Measurements from ENCODE around the gene LASP1NB.

LASP1NB gene

GRCh38 chr17:38925263-38925995 lies at the start of gene LASP1NB:
Gene LASP1NB (plus strand): TSS chr17:38925614.
- H3K27ac Mint-ChIP-seq: peak within 1 kb of the TSS; percentile 23
- no peak for ATAC-seq

GRCh38 chr17:38877130-38877851 lies 48.1 kb upstream of the LASP1NB start:
- peaks cover 35% of the 10 kb centered on the region for H3K36me3 Mint-ChIP-seq
- peak; percentile 90 for ATAC-seq
- no peaks in the 10 kb centered on the region for H3K27me3 Mint-ChIP-seq
- peak overlapping the region; percentile 87 for H3K27ac Mint-ChIP-seq
- H3K4me3 Mint-ChIP-seq: peak overlapping the region; percentile 67
- no peaks in the 10 kb centered on the region for H3K9me3 Mint-ChIP-seq
- peaks cover 95% of the 10 kb centered on the region for H3K4me1 Mint-ChIP-seq

More at GRCh38 chr17:38925263-38925995, at the start of gene LASP1NB:
- Mint-ChIP-seq H3K4me3 (no peak within 1 kb of the TSS), H3K36me3 (peaks cover 8% of the 10 kb centered on the region), H3K27me3 (no peaks in the 10 kb centered on the region), H3K9me3 (no peaks in the 10 kb centered on the region), H3K4me1 (peaks cover 39% of the 10 kb centered on the region)

GRCh38 chr17:38879878-38880665 lies 45.3 kb upstream of the LASP1NB start:
- Mint-ChIP-seq H3K4me1 (peaks cover 90% of the 10 kb centered on the region), H3K27ac (peak overlapping the region; percentile 49), H3K36me3 (peaks cover 54% of the 10 kb centered on the region), H3K27me3 (no peaks in the 10 kb centered on the region), H3K9me3 (no peaks in the 10 kb centered on the region), H3K4me3 (no peak overlapping the region)
- no peak for ATAC-seq

GRCh38 chr17:38881600-38882191 lies 43.7 kb upstream of the LASP1NB start:
- no peak for ATAC-seq
- H3K4me1 Mint-ChIP-seq: peaks cover 90% of the 10 kb centered on the region
- peak overlapping the region; percentile 79 for H3K27ac Mint-ChIP-seq
- H3K4me3 Mint-ChIP-seq: no peak overlapping the region
- no peaks in the 10 kb centered on the region for H3K9me3 Mint-ChIP-seq
- H3K27me3 Mint-ChIP-seq: no peaks in the 10 kb centered on the region
- H3K36me3 Mint-ChIP-seq: peaks cover 49% of the 10 kb centered on the region

- H3K4me3 Mint-ChIP-seq: no peak overlapping the region
- peak overlapping the region; percentile 79 for H3K27ac Mint-ChIP-seq
- ATAC-seq: no peak
- peaks cover 88% of the 10 kb centered on the region for H3K4me1 Mint-ChIP-seq
- no peaks in the 10 kb centered on the region for H3K27me3 Mint-ChIP-seq
- H3K36me3 Mint-ChIP-seq: peaks cover 44% of the 10 kb centered on the region
- no peaks in the 10 kb centered on the region for H3K9me3 Mint-ChIP-seq
These were observed 42.5 kb upstream of the LASP1NB start for GRCh38 chr17:38882870-38883269.

GRCh38 chr17:38883592-38884526 lies 41.6 kb upstream of the LASP1NB start:
- Mint-ChIP-seq H3K27me3 (no peaks in the 10 kb centered on the region), H3K4me3 (peak overlapping the region; percentile 57), H3K4me1 (peaks cover 80% of the 10 kb centered on the region), H3K9me3 (no peaks in the 10 kb centered on the region), H3K36me3 (peaks cover 44% of the 10 kb centered on the region), H3K27ac (peak overlapping the region; percentile 79)
- ATAC-seq: peak; percentile 71

- no peak for ATAC-seq
- no peaks in the 10 kb centered on the region for H3K9me3 Mint-ChIP-seq
- no peak overlapping the region for H3K4me3 Mint-ChIP-seq
- H3K36me3 Mint-ChIP-seq: peaks cover 40% of the 10 kb centered on the region
- peak overlapping the region; percentile 5 for H3K27ac Mint-ChIP-seq
- H3K27me3 Mint-ChIP-seq: no peaks in the 10 kb centered on the region
- H3K4me1 Mint-ChIP-seq: peaks cover 75% of the 10 kb centered on the region
These were observed 40.2 kb upstream of the LASP1NB start for GRCh38 chr17:38885044-38885727.

- Mint-ChIP-seq H3K27ac (peak overlapping the region; percentile 5), H3K36me3 (peaks cover 39% of the 10 kb centered on the region), H3K4me1 (peaks cover 75% of the 10 kb centered on the region), H3K9me3 (no peaks in the 10 kb centered on the region), H3K27me3 (no peaks in the 10 kb centered on the region), H3K4me3 (no peak overlapping the region)
- no peak for ATAC-seq
These were observed 39.4 kb upstream of the LASP1NB start for GRCh38 chr17:38885728-38886642.

GRCh38 chr17:38886643-38887010 lies 38.8 kb upstream of the LASP1NB start:
- Mint-ChIP-seq H3K27me3 (no peaks in the 10 kb centered on the region), H3K4me3 (no peak overlapping the region), H3K36me3 (peaks cover 37% of the 10 kb centered on the region), H3K4me1 (peaks cover 75% of the 10 kb centered on the region), H3K9me3 (no peaks in the 10 kb centered on the region), H3K27ac (peak overlapping the region; percentile 5)
- ATAC-seq: no peak

GRCh38 chr17:38888842-38889241 lies 36.6 kb upstream of the LASP1NB start:
- peaks cover 75% of the 10 kb centered on the region for H3K4me1 Mint-ChIP-seq
- no peak overlapping the region for H3K4me3 Mint-ChIP-seq
- H3K36me3 Mint-ChIP-seq: peaks cover 31% of the 10 kb centered on the region
- no peak for ATAC-seq
- no peaks in the 10 kb centered on the region for H3K9me3 Mint-ChIP-seq
- H3K27me3 Mint-ChIP-seq: no peaks in the 10 kb centered on the region
- no peak overlapping the region for H3K27ac Mint-ChIP-seq

- peaks cover 37% of the 10 kb centered on the region for H3K36me3 Mint-ChIP-seq
- H3K4me3 Mint-ChIP-seq: no peak overlapping the region
- ATAC-seq: no peak
- peaks cover 75% of the 10 kb centered on the region for H3K4me1 Mint-ChIP-seq
- H3K9me3 Mint-ChIP-seq: no peaks in the 10 kb centered on the region
- peak overlapping the region; percentile 86 for H3K27ac Mint-ChIP-seq
- H3K27me3 Mint-ChIP-seq: no peaks in the 10 kb centered on the region
These were observed 35.5 kb upstream of the LASP1NB start for GRCh38 chr17:38889745-38890409.

GRCh38 chr17:38890410-38890746 lies 35.0 kb upstream of the LASP1NB start:
- Mint-ChIP-seq H3K36me3 (peaks cover 38% of the 10 kb centered on the region), H3K4me3 (no peak overlapping the region), H3K9me3 (no peaks in the 10 kb centered on the region), H3K4me1 (peaks cover 70% of the 10 kb centered on the region), H3K27me3 (no peaks in the 10 kb centered on the region), H3K27ac (peak overlapping the region; percentile 86)
- ATAC-seq: no peak

GRCh38 chr17:38891441-38891840 lies 34.0 kb upstream of the LASP1NB start:
- peak; percentile 68 for ATAC-seq
- Mint-ChIP-seq H3K4me1 (peaks cover 59% of the 10 kb centered on the region), H3K27ac (peak overlapping the region; percentile 86), H3K27me3 (no peaks in the 10 kb centered on the region), H3K36me3 (peaks cover 47% of the 10 kb centered on the region), H3K9me3 (no peaks in the 10 kb centered on the region), H3K4me3 (no peak overlapping the region)

All from stimulated activated memory B cell treated with anti-CD40 and anti-IgM and Interleukin-4, amounts not matched to agents 10 μg/mL and 1 μg/mL and 100 μg/mL, for 72 hours (primary cell).